WTC11 (cell line): ENCODE data around the gene COL16A1.

ENCODE experiments used
- JUN ChIP-seq: sonication (generic); formaldehyde crosslinking; IDR thresholded peaks from 2 replicates; pipeline ENCODE4 v1.8.0; 2023; ENCODE audit warnings: mild to moderate bottlenecking, missing genetic modification reagents
- ZBTB21 ChIP-seq: sonication (generic); formaldehyde crosslinking; IDR thresholded peaks from 2 replicates; pipeline ENCODE4 v1.8.1; 2023; ENCODE audit warnings: mild to moderate bottlenecking, missing genetic modification reagents, borderline replicate concordance
- TF ChIP-seq, protein P1 (sequence below): sonication (generic); formaldehyde crosslinking; IDR thresholded peaks from 2 replicates; pipeline ENCODE4 v1.8.0; 2022; ENCODE audit warnings: mild to moderate bottlenecking, missing genetic modification reagents
- TF ChIP-seq, protein P2 (sequence below): fragments of 200-600 bp; IDR thresholded peaks from 2 replicates; pipeline ENCODE4 v1.8.0; 2022; ENCODE audit warnings: antibody characterized with exemption

- TF ChIP-seq, protein P1, sequence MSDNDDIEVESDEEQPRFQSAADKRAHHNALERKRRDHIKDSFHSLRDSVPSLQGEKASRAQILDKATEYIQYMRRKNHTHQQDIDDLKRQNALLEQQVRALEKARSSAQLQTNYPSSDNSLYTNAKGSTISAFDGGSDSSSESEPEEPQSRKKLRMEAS (CRISPR knock-in tag) = no peak
- TF ChIP-seq, protein P2, sequence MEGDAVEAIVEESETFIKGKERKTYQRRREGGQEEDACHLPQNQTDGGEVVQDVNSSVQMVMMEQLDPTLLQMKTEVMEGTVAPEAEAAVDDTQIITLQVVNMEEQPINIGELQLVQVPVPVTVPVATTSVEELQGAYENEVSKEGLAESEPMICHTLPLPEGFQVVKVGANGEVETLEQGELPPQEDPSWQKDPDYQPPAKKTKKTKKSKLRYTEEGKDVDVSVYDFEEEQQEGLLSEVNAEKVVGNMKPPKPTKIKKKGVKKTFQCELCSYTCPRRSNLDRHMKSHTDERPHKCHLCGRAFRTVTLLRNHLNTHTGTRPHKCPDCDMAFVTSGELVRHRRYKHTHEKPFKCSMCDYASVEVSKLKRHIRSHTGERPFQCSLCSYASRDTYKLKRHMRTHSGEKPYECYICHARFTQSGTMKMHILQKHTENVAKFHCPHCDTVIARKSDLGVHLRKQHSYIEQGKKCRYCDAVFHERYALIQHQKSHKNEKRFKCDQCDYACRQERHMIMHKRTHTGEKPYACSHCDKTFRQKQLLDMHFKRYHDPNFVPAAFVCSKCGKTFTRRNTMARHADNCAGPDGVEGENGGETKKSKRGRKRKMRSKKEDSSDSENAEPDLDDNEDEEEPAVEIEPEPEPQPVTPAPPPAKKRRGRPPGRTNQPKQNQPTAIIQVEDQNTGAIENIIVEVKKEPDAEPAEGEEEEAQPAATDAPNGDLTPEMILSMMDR = no peak
- no peak for TF ChIP-seq ZBTB21
- TF ChIP-seq JUN (CRISPR knock-in tag) = no peak
These were observed 10.6 kb downstream of the COL16A1 start for GRCh38 chr1:31693231-31693630.
